HG03575 (cell line): Measurements from ENCODE around the gene PCIF1.
"Not testable (repeated sequence)": the region's sequence is repeated elsewhere in the genome, so short reads cannot be mapped to it uniquely, and the experiment has no call there.

Source experiments
- ATAC-seq: cut with Tn5 transposase; IDR thresholded peaks from one replicate; pipeline ENCODE4 v1.9.1; 2021; ENCODE audit not compliant: unreplicated experiment, insufficient number of reproducible peaks, low FRiP score; ENCODE audit errors: extremely low read depth

The PCIF1 gene

DNA sequence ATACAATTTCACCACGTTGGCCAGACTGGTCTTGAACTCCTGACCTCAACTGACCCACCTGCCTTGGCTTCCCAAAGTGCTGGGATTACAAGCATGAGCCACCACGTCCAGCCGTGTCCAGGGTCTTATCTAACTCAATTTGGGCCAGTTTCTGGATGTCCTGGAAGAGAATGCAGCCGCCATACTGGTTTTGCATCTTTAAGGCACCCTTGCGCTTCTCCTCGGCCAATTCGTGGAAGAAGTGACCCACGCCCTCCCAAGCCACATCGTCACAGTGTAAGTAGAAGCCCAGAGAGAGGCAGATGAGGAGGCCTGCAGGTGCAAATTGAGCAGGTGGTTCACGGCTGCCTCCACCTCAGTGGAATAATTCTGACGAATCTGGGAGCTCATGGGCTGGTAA lies 41.2 kb downstream of the PCIF1 start:
- ATAC-seq = no peak

DNA sequence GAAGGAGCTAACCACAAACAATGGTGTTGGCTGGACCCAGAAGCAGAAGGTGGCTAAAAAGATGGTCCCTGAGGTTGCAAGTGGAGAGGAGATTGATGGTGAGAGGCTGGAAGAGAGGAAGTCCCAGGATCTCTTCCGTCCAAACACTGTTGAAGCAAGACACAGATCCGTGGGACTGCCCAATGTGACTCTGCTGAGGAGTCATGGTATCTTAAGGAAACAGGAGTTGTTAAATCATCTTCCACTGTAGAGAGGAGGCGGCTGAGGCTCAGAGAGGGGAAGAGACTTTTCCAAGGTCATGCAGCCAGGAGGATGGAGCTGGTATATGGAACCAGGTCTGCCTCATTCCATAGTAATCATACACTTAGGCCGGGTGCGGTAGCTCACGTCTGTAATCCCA lies 41.6 kb downstream of the PCIF1 start:
- ATAC-seq = no peak

DNA sequence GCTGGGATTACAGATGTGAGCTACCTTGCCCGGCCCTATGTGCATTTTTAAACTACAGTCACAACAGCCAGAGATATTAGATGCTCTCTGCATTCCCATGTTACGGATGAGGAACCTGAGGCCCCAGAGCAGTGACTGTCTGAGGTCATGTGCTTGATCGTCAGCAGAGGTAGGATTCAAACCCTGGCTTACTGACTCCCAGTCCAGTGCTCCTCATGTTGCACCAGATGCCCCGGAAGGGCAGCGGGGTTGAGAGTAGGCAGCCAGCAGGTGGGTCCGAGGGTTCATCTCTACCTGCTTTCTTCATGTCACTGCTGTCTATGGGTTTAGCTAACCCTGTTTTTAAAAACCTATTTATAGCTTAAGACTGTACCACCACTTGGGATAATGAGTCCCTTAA lies 46.8 kb downstream of the PCIF1 start:
- no peak for ATAC-seq

DNA sequence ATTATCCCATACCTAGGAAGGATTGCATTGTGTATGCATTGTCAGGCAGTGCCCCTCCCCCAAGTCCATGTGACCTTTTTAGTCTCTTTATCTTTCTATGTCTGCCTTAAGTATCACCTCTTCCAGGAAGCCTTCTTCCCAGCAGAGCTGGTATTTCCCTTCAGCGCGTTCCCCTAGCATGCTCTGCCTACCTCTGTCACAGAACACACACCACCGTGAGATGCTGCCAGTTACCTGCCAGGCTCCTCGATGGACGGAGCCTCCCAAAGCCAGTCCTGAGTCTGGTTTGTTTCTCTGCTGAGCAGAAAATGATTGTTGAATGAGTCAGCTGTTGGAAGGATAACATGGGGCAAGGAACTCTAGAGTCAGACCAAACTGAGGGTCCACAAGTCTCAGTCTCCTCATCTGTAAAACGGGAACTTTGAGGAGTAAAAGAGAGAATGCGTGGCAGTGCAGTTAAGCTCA lies 48.8 kb downstream of the PCIF1 start:
- ATAC-seq = no peak

DNA sequence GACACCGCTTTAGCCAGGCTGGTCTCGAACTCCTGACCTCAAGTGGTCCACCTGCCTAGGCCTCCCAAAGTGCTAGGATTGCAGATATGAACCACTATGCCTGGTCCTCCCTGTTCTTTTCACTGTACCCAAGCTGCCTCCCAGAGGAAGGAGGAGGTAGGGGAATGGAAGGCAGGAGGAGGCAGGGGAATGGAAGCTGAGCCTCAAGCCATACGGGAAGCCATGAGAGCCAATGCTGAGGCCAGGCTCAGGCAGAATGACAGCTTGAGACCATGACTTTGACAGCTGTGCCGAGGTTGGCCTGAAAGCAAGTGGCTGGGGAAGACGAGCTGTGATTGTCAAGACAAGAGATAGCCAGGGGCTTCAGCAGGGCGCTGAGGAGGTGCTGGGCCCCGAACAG lies 51.1 kb downstream of the PCIF1 start:
- ATAC-seq = no peak

DNA sequence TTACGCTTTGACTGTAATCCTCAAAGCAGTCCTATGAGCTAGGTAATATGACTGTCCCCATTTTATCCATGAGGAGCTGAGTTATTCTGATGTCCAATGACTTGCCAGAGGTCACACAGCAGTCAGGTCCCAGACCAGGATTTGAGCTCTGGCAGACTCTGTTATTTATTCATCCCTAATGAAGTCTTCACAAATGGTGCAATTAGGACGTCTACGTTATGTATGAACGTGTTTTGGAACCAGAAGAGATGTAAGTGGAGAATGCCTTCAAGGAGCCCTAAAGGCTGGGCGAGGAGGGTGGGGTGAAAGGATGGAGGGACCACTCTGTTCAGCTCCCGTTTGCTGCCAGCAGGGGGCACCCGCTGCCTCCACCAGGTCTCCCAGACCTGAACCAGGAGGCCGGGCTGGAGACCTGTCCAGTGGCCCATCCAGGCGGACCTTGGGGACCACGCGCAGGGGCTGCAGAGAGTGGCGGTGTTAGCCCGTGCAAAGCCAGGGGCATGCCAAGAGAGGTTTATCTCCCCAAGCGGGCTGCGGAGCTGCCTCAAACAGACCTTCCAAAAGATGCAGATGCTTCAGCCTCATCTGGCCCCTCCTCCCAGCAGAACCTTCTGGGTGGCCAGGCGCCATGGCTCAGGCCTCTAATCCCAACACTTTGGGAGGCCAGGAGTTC lies 52.8 kb downstream of the PCIF1 start:
- no peak for ATAC-seq

DNA sequence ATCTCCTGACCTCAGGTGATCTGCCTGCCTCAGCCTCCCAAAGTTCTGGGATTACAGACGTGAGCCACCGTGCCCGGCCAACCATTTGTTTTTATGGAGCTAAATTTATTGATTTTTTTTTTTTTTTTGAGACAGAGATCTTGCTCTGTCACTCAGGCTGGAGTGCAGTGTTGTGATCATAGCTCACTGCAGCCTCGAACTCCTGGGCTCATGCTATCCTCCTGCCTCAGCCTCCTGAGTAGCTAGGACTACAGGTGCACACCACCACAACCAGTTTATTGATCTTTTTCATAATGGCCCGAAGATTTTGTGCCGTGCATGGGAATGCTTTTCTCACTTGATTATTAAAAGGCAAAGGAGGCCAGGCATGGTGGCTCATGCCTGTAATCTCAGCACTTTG lies 54.3 kb downstream of the PCIF1 start:
- not testable (repeated sequence) for ATAC-seq

DNA sequence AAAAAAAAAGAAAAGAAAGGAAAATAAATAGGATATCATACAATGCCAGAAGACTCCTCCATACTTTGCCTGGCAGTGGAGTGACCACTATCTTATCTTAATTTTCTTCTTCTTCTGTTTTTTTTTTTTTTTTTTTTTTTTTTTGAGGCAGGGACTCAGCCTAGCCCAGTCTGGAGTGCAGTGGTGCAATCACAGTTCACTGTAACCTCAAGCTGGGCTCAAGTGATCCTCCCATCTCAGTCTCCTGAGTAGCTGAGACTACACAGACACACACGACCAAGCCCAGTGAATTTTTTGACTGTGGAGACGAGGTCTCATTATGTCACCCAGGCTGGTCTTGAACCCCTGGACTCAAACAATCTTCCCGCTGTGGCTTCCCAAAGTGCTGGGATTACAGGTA lies 57.1 kb downstream of the PCIF1 start:
- no peak for ATAC-seq

DNA sequence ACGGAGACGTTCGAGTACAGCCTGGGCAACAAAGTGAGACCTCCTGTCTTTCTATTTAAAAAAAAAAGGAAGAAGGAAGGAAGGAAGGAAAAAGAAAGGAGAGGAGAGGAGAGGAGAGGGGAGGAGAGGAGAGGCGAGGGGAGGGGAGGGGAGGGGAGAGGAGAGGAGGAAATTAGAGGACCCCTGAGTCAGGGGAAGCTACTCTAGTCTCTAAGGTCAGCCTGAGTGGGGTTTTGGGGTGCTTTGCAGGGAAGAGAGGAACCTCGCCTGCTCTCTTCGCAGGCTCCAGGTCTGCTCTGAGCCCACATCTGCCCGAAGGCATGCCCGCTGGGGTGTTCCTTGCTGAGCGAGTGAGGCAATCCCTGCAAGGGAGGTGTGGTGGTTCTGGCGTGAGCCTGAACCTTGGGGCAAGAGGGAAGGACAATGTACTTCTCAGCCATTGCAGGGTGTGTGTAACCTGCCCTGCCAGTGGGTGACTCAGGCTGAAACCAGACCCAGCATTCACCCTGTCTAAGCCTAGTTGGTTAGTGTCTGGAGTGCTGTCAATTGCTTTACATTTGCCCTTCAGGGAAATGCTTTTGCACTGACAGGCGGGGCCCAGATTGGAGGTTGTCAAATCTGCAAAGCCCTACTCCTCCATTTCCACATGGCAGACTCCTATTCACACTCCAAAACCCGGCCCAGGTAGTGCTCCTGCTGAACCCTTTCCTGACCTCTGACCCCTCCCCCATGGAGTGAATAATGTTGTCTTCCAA lies 58.9 kb downstream of the PCIF1 start:
- no peak for ATAC-seq

DNA sequence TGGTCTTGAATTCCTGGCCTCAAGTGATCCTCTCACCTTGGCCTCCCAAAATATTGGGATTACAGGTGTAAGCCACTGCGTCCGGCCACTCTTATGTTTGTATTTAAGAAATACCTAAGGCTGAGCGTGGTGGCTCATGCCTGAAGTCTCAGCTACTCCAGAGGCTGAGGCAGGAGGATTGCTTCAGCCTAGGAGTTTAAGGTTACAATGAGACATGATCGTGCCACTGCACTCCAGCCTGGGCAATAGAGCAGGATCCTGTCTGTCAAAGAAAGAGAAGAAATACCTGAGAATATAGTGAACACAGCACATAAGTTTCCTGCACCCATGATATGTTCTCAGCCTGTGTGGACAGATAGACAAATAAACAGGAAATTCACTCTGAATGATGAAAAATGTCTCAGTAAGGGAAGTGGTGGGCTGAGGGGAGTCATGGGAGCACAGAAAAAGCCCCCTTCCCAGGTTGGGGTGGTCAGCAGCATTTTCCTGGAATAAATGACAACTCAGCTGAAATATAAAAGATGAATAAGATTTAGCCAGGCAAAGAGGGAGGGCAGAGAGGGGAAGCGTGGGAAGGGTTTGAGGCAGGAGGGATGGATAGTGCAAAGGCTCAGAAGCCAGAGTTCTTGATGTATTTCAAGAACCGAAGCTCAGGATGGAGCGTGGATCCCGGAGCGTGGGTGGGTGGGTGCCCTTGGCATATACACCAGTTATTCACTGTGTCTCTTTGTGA lies 60.4 kb downstream of the PCIF1 start:
- no peak for ATAC-seq

DNA sequence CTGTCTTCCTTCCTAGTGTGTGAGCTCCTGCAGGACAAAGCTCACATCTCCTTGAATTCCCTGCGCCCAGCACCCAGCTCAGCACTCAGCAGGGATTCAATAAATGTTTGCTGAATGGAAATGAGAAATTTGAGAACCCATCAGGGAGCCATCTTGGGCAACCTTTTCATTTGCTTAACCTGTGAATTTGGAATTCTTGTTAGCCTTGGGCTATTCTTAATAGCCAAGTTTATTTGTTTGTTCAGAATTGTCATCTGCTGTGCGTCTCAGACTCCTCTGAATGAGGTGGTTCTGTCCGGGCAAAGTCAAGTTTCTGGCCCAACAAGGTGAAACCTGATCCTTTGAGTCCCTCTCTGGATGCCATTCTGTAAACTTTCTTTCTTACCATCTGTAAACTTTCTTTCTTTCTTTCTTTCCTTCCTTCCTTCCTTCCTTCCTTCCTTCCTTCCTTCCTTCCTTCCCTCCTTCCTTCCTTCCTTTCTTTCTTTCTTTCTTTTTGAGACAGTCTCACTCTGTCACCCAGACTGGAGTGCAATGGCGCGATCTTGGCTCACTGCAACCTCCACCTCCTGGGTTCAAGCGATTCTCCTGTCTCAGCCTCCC lies 61.1 kb downstream of the PCIF1 start:
- ATAC-seq = not testable (repeated sequence)

DNA sequence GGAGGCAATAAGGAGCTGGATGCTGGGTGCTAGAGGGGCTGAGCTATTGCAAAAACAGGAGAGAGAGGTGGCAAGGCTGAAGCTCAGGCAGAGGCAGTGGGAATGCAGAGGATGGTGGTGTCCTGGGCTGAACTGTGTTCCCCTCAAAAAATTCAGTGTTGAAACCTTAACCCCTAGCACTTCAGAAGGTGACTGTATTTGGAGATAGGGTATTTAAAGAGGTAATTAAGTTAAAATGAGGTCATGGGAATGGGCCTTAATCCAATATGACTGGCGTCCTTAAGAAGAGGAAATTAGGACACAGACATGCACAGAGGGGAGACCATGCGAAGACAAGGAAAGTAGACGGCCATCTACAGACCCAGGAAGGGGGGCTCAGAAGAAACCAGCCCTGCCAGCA lies 62.7 kb downstream of the PCIF1 start:
- no peak for ATAC-seq
